K562 (cell line): ENCODE data around the gene SCN7A. TPM values are rescaled to one million over a fixed set of nuclear protein-coding genes. Genes with fewer than 3 reads are reported as not detected.
A peak's percentile ranks its signal among the peaks of the same experiment; 100 is the strongest.

Experiments used
- BCOR ChIP-seq: fragments of 450-650 bp; IDR thresholded peaks from 2 replicates; pipeline ENCODE4 v1.6.1; 2016
- CBX3 ChIP-seq, 2 experiments: IDR thresholded peaks; 1 replicate in 1 of 2; 2 replicates in 1 of 2; pipeline ENCODE4 v1.6.1; 2012; ENCODE audit warnings: inconsistent platforms in 2 of 2, low read length in 2 of 2, borderline replicate concordance in 1 of 2, control low read depth in 1 of 2
- ELF1 ChIP-seq: fragments of 200-800 bp; sonication (Bioruptor generic); IDR thresholded peaks from 2 replicates; pipeline ENCODE4 v1.6.1; 2016; ENCODE audit warnings: missing genetic modification characterization, missing compliant biosample characterization
- ELF4 ChIP-seq: fragments of 450-650 bp; formaldehyde crosslinking; IDR thresholded peaks from 2 replicates; pipeline ENCODE4 v1.4.0; 2022; ENCODE audit warnings: missing genetic modification characterization
- ETV6 ChIP-seq, 3 experiments: fragments of 150-350 bp in 1 of 3; sonication (generic) in 1 of 3; formaldehyde crosslinking in 1 of 3; IDR thresholded peaks; 2 replicates each; pipeline versions ENCODE4 v1.6.1 to v1.8.0; 2014 to 2022; ENCODE audit warnings: borderline replicate concordance in 2 of 3, low read depth in 2 of 3, antibody characterized with exemption in 1 of 3, low read length in 1 of 3, mild to moderate bottlenecking in 1 of 3, missing genetic modification reagents in 1 of 3
- GABPA ChIP-seq: fragments of 200-800 bp; sonication (Bioruptor generic); conservative IDR thresholded peaks from 2 replicates; pipeline ENCODE4 v1.6.1; 2016; ENCODE audit warnings: low read depth, missing genetic modification characterization, missing compliant biosample characterization
- GATAD2A ChIP-seq: fragments of 450-650 bp; IDR thresholded peaks from 2 replicates; pipeline ENCODE4 v1.6.1; 2017
- NR2C2 ChIP-seq, 2 experiments: fragments of 200-800 bp in 1 of 2; sonication (Bioruptor generic) in 1 of 2; sonication (generic) in 1 of 2; formaldehyde crosslinking in 1 of 2; IDR thresholded peaks; 2 replicates each; pipeline versions ENCODE4 v1.6.1 to v1.8.0; 2016 to 2022; ENCODE audit warnings: mild to moderate bottlenecking in 1 of 2, missing compliant biosample characterization in 1 of 2, missing genetic modification characterization in 1 of 2, missing genetic modification reagents in 1 of 2
- SMARCC2 ChIP-seq: fragments of 450-650 bp; IDR thresholded peaks from 2 replicates; pipeline ENCODE4 v1.6.1; 2017; ENCODE audit warnings: antibody characterized with exemption, moderate library complexity, mild to moderate bottlenecking, low read depth
- ZNF263 ChIP-seq: sonication (generic); formaldehyde crosslinking; IDR thresholded peaks from 2 replicates; pipeline ENCODE4 v1.8.0; 2022; ENCODE audit warnings: mild to moderate bottlenecking, missing genetic modification reagents, borderline replicate concordance
- ZNF436 ChIP-seq: fragments of 250-450, 450-650 bp; sonication (Bioruptor Pico); formaldehyde crosslinking; IDR thresholded peaks from 2 replicates; pipeline ENCODE4 v1.7.0; 2020; ENCODE audit warnings: mild to moderate bottlenecking
- polyA plus RNA-seq, 8 experiments: library from polyadenylated mRNA; depleted of rRNA in 4 of 8; stranded (reverse) in 5 of 8; unstranded in 3 of 8; fragments of >200 nt; fragmentation: Nextera tagmentation in 2 of 8; fragmentation: Illumina TruSeq in 1 of 8; extraction: Ambion mirVana in 2 of 8; extraction: Trizol in 1 of 8; gene quantifications; 2 replicates each; pipeline versions ENCODE4 v1.2.1 to v1.2.3, GENCODE V29; 2011 to 2014; ENCODE audit warnings: inconsistent platforms in 1 of 8, missing spikeins in 1 of 8
- total RNA-seq, 7 experiments: library from RNA; depleted of rRNA in 6 of 7; stranded (reverse); fragments of >200 nt in 6 of 7; fragmentation: Illumina TruSeq in 2 of 7; extraction: Trizol in 2 of 7; gene quantifications; 2 replicates each; pipeline versions ENCODE4 v1.2.1 to v1.2.3, GENCODE V29; 2011 to 2021; ENCODE audit warnings: low replicate concordance in 1 of 7
- TF ChIP-seq, protein P1 (sequence below): fragments of 450-650 bp; IDR thresholded peaks from 2 replicates; pipeline ENCODE4 v1.7.0; 2016; ENCODE audit warnings: borderline replicate concordance
- TF ChIP-seq, protein P2 (sequence below): sonication (generic); formaldehyde crosslinking; IDR thresholded peaks from 2 replicates; pipeline ENCODE4 v1.9.0; 2022; ENCODE audit warnings: mild to moderate bottlenecking, missing genetic modification reagents
- TF ChIP-seq, protein P3 (sequence below): fragments of 450-650 bp; IDR thresholded peaks from 2 replicates; pipeline ENCODE4 v1.6.1; 2014; ENCODE audit warnings: low read depth, mild to moderate bottlenecking, moderate library complexity, borderline replicate concordance
- TF ChIP-seq, protein P4 (sequence below): IDR thresholded peaks from 3 replicates; pipeline ENCODE4 v1.6.1; 2011; ENCODE audit warnings: borderline replicate concordance, mild to moderate bottlenecking; ENCODE audit not compliant: insufficient read length, insufficient read depth
- TF ChIP-seq, protein P5 (sequence below), 2 experiments: fragments of 450-650 bp; conservative IDR thresholded peaks; 2 replicates each; pipeline ENCODE4 v1.6.1; 2017; ENCODE audit warnings: mild to moderate bottlenecking in 2 of 2, moderate library complexity in 2 of 2
- TF ChIP-seq, protein P6 (sequence below): fragments of 200-800 bp; sonication (Bioruptor generic); IDR thresholded peaks from 2 replicates; pipeline ENCODE4 v1.6.1; 2017; ENCODE audit warnings: missing genetic modification characterization, missing compliant biosample characterization

The SCN7A gene
- total and polyA plus RNA-seq, 9 of the 15 experiments (the other 6 are each of a cell fraction or from before 2014, with no cell fraction given): under 0.01 to 0.05 (median 0.03) TPM; not detected in 3

DNA sequence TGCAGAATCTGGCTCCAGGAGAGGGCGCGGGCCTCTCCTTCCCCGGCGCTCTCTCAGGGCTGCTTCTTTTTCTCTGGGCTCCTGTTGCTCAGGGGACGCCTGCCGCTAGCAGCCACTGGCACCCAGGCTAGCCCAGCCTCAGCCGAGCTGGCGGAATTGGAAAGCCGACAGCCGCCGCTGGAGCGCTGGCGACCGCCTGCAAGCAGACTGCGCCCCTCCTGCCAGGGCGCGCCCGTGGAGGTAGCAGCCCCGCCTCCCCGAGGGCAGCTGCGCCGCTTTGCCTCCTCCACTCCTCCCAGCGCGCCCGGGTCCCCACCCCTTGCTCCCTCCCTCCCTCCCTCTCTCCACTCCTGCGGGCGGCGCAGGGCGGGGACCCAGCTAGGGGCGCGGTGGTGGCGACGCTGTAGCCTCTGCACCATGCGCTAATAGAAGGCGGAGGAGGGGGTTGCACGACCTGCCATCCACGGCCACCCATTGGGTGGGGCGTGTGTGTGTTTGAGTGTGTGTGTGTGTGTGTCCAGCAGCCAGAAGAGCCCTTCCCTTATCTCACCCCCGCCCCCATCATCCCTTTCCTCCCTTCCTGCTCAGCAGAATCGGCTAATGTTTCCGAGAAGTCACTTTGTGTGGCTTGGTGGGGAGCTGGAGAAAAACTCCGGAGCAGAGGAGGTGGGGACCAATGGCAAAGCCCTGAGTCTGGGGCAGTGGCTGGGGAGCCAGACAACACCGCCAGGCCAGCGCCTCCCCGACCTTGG, 118.1 kb downstream of the SCN7A start, which contains the start of gene SCN9A (continued):
- TF ChIP-seq ELF1: peak; percentile 49; the same call in 1 of the 2 replicates
- peak; percentile 91 for TF ChIP-seq GATAD2A
- peak; percentile 83 for TF ChIP-seq BCOR
- TF ChIP-seq, protein P1, sequence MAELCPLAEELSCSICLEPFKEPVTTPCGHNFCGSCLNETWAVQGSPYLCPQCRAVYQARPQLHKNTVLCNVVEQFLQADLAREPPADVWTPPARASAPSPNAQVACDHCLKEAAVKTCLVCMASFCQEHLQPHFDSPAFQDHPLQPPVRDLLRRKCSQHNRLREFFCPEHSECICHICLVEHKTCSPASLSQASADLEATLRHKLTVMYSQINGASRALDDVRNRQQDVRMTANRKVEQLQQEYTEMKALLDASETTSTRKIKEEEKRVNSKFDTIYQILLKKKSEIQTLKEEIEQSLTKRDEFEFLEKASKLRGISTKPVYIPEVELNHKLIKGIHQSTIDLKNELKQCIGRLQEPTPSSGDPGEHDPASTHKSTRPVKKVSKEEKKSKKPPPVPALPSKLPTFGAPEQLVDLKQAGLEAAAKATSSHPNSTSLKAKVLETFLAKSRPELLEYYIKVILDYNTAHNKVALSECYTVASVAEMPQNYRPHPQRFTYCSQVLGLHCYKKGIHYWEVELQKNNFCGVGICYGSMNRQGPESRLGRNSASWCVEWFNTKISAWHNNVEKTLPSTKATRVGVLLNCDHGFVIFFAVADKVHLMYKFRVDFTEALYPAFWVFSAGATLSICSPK: peak; percentile 53; the same call in 1 of the 2 replicates
- TF ChIP-seq, protein P2, sequence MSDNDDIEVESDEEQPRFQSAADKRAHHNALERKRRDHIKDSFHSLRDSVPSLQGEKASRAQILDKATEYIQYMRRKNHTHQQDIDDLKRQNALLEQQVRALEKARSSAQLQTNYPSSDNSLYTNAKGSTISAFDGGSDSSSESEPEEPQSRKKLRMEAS: peak; percentile 73; the same call in 1 of the 2 replicates
- TF ChIP-seq, protein P3, sequence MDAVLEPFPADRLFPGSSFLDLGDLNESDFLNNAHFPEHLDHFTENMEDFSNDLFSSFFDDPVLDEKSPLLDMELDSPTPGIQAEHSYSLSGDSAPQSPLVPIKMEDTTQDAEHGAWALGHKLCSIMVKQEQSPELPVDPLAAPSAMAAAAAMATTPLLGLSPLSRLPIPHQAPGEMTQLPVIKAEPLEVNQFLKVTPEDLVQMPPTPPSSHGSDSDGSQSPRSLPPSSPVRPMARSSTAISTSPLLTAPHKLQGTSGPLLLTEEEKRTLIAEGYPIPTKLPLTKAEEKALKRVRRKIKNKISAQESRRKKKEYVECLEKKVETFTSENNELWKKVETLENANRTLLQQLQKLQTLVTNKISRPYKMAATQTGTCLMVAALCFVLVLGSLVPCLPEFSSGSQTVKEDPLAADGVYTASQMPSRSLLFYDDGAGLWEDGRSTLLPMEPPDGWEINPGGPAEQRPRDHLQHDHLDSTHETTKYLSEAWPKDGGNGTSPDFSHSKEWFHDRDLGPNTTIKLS: 0 out of 2 replicates have a peak, but pooled peaks have one; percentile 50
- TF ChIP-seq, protein P4, sequence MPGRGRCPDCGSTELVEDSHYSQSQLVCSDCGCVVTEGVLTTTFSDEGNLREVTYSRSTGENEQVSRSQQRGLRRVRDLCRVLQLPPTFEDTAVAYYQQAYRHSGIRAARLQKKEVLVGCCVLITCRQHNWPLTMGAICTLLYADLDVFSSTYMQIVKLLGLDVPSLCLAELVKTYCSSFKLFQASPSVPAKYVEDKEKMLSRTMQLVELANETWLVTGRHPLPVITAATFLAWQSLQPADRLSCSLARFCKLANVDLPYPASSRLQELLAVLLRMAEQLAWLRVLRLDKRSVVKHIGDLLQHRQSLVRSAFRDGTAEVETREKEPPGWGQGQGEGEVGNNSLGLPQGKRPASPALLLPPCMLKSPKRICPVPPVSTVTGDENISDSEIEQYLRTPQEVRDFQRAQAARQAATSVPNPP: no peak
- TF ChIP-seq ZNF263 (CRISPR knock-in tag): peak; percentile 21; the same call in 1 of the 2 replicates
- peak; percentile 78 for TF ChIP-seq SMARCC2
- peak; percentile 88; the same call in 1 of the 2 replicates for TF ChIP-seq ELF4 (CRISPR knock-in tag)
- TF ChIP-seq GABPA (tag): 0 out of 2 replicates have a peak, but pooled peaks have one; percentile 40
- TF ChIP-seq ZNF436: no peak
- no peak for TF ChIP-seq NR2C2 (CRISPR knock-in tag; IDR thresholded peaks at IDR 0.05)
- TF ChIP-seq NR2C2 (tag; IDR thresholded peaks at IDR 0.05): peak; percentile 69; the same call in 1 of the 2 replicates
- TF ChIP-seq ETV6 (IDR thresholded peaks at IDR 0.05; ENCODE audit: borderline replicate concordance in 1 of 2, low read depth in 2 of 2, low read length in 1 of 2): peak; percentile 62 to 85; a peak in 3 of 4 replicates
- no peak for TF ChIP-seq ETV6 (CRISPR knock-in tag; IDR thresholded peaks at IDR 0.05; ENCODE audit: borderline replicate concordance)
- TF ChIP-seq, protein P5, sequence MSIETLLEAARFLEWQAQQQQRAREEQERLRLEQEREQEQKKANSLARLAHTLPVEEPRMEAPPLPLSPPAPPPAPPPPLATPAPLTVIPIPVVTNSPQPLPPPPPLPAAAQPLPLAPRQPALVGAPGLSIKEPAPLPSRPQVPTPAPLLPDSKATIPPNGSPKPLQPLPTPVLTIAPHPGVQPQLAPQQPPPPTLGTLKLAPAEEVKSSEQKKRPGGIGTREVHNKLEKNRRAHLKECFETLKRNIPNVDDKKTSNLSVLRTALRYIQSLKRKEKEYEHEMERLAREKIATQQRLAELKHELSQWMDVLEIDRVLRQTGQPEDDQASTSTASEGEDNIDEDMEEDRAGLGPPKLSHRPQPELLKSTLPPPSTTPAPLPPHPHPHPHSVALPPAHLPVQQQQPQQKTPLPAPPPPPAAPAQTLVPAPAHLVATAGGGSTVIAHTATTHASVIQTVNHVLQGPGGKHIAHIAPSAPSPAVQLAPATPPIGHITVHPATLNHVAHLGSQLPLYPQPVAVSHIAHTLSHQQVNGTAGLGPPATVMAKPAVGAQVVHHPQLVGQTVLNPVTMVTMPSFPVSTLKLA (conservative IDR thresholded peaks at IDR 0.05): peak; percentile 88 to 94
- TF ChIP-seq, protein P6, sequence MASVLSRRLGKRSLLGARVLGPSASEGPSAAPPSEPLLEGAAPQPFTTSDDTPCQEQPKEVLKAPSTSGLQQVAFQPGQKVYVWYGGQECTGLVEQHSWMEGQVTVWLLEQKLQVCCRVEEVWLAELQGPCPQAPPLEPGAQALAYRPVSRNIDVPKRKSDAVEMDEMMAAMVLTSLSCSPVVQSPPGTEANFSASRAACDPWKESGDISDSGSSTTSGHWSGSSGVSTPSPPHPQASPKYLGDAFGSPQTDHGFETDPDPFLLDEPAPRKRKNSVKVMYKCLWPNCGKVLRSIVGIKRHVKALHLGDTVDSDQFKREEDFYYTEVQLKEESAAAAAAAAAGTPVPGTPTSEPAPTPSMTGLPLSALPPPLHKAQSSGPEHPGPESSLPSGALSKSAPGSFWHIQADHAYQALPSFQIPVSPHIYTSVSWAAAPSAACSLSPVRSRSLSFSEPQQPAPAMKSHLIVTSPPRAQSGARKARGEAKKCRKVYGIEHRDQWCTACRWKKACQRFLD (CRISPR knock-in tag): peak; percentile 88
- TF ChIP-seq CBX3 (IDR thresholded peaks at IDR 0.05; ENCODE audit: borderline replicate concordance in 1 of 2, low read length in 2 of 2): peak in 1 of 2 experiments; percentile 80; a peak in 1 of 3 replicates
